ENCODE data around the gene ARHGEF4.

GRCh38 chr2:130977461-130978050, 140.8 kb downstream of the ARHGEF4 start:
- TF ChIP-seq, protein P1, sequence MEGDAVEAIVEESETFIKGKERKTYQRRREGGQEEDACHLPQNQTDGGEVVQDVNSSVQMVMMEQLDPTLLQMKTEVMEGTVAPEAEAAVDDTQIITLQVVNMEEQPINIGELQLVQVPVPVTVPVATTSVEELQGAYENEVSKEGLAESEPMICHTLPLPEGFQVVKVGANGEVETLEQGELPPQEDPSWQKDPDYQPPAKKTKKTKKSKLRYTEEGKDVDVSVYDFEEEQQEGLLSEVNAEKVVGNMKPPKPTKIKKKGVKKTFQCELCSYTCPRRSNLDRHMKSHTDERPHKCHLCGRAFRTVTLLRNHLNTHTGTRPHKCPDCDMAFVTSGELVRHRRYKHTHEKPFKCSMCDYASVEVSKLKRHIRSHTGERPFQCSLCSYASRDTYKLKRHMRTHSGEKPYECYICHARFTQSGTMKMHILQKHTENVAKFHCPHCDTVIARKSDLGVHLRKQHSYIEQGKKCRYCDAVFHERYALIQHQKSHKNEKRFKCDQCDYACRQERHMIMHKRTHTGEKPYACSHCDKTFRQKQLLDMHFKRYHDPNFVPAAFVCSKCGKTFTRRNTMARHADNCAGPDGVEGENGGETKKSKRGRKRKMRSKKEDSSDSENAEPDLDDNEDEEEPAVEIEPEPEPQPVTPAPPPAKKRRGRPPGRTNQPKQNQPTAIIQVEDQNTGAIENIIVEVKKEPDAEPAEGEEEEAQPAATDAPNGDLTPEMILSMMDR (IDR thresholded peaks at IDR 0.05), result no peak
- no peak for TF ChIP-seq POLR2A (IDR thresholded peaks at IDR 0.05)
